GM21737 (cell line): Measurements from ENCODE around the gene MAB21L1.

ENCODE experiments used
- ATAC-seq: cut with Tn5 transposase; IDR thresholded peaks from one replicate; pipeline ENCODE4 v1.9.1; 2021; ENCODE audit warnings: mild to moderate bottlenecking, moderate library complexity; ENCODE audit not compliant: unreplicated experiment

The MAB21L1 gene

DNA sequence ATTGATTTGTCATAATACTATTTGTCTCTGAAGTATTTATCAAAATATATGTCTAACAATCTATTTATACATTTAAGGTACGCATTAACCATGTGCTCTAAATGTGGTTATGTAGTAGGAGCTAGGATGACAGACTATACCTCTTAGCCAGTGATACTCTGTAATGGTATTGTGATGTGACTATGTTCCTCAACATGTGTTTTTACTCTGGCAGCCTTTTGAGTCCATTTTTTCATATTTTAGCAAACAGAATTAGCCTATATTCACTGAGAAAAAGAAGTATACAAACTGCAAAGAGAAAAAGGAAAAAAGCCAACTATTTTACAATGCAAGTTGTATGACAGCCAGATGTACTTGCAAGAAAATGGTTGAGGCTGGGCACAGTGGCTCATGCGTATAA is 26.7 kb downstream of the MAB21L1 start:
- no peak for ATAC-seq

GRCh38 chr13:35448465-35448864 is 28.0 kb downstream of the MAB21L1 start:
- no peak for ATAC-seq
